A204.1 (cell line): ENCODE data around the gene UPP1.

ENCODE experiments used
- FAIRE-seq: peaks from 2 replicates; lab custom pipeline; 2012; peaks lifted over from hg19 to GRCh38; lab: Jason Lieb, UNC

The UPP1 gene

DNA sequence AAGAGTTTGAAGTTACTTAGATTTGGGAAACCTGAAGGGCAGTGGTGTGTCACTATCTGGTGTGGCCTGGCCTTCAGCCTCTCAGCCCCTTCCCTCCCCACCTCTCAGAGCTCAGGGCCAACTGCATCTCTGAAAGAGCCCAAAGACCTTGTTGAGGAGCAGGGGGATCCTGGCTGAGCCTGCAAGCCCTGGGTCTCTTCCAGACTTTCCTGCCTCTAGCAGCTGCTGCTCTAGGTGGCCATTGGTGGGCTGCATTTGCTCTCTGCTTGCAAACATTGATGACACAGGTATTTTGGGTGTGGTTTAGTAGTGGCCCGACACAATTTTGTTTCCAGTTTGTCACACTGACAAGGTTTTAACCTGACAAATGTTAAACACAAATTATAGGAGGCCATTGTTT, 3.1 kb upstream of the UPP1 start:
- no peak for FAIRE-seq

DNA sequence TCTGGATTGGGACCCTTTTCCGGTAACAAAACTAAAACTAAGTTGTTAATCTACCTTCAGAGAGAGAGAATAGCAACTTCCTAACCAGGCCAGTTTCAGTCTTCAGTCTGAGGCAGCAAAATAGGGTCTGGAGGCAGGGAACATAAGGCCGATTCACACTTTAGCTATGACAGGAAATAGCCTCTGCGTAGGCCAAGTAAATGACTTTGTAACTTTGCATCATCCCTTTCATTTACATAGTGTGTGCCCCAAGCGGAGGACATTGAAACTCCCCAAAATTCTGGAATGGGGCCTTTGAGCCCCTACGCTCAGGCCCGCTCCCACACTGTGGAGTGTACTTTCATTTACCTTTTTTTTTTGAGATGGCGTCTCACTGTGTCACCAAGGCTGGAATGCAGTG, 1.7 kb upstream of the UPP1 start:
- FAIRE-seq: no peak

DNA sequence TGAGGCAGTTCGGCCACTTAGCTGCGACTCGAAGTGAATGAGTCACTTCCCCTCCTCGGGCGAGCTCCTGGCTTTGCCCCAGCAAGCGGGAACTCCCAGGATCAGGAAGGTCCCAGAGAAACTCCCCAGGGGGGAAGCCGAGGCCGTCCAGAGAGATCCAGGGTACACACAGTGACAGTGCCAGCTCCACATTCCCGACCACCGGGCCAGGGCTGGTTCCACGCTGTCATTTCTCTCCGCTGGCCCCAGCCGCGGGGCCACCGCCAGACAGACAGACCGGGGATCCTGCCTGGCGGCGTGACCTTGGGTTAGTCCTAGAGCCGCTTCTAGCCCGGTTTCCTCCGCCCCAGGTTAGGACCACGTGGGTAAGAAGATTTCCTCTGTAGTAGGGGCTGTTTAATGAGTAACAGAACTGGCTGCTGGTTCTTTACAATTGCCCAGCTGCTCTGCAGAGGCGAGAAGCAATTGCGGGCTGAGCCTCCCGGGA, 463 bp upstream of the UPP1 start:
- no peak for FAIRE-seq

DNA sequence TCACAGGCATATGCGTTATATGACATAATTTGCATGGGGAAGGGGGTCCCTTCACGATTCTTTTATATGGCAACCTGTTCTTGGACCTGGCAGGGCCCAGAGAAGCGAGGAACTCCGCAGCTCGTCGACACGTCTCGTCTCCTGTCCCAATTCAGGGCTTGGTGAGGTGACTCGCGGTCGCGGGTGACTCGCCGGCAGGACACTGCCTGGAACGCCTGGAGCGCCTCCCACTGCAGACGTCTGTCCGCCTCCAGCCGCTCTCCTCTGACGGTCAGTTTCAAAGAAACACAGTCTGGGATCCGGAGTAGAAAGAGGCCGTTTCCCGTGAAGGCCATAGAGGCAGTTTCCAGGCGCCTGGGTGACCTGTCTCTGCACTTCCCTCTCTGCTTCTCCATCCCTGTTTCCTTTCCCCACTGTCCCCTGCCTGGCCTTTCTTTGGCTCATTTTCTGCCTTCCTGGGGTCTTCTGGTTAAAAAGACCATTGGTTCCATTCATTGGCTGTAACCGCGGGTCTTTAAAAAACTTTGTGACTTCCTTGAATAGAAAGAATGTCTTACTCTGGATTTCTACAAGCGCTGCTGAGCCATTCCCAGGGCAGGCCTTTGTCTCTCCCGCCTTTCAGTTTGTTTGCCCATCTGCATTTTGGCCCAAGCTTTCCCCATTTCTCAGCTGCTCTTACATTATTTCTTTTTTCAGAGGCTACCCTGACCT, 1.2 kb downstream of the UPP1 start:
- no peak for FAIRE-seq

DNA sequence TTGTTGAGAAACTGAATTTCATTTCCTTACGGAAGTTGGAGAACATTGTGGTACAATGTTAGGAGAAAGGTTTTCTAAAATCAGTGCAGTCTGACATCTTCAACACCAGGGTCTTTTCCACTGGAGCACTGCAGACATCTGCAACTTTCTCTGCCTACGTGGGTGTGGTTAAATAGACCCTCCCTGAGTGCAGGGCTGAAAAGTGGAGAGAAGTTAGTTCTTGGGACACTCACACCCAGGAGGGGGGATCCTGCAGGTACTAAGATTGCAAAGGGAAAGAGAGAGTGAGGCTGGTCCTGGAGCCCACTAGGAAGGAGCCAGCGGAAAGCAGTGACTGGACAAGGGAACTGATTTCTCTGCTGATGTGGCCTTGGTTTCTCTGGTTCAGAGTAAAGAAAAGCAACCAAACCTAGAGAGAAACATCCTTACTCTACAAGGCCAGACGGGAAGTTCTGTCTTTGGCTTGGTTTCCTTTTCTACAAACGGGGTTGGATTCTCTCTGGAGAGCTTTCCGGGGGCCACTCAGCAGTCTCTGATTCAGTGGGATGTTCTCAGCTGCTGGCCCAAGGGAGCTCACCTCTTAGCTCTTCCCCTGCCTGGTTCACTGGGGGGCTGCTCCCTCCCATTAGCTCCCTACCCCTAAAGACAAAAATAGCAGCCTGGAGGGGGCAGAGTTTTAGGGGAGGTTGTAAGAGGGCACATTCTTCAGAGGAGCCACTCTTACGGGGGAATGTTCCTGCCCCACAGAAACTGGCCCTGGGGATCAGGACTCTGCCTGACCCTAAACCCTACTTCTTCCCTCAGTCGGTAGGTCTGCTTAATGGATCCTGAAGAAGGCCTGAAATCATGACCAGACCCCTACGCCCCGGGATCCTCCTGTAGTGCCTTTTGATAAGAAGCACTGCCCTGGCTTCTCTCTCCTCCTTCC, 2.7 kb downstream of the UPP1 start:
- no peak for FAIRE-seq

DNA sequence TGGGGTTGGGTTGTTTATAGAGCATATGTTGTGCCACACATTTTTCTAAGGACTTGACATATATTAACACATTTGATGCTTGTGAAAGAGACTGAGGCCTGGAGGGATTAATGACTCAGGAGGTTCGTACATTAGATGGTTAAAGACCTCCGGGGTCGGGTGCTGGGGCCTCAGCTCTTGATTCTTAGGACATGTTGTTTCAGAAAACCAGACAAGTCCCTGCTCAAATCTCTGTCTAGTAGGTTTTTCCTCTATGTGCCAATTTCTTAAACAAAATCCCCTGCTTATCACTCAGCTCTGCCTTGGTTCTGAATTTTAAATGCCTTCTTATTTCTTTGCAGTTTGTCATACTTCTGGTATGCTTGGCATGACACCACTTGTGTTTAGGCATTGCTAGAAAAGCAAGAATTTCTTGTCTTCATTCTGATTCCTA, 5.8 kb downstream of the UPP1 start:
- FAIRE-seq: no peak

DNA sequence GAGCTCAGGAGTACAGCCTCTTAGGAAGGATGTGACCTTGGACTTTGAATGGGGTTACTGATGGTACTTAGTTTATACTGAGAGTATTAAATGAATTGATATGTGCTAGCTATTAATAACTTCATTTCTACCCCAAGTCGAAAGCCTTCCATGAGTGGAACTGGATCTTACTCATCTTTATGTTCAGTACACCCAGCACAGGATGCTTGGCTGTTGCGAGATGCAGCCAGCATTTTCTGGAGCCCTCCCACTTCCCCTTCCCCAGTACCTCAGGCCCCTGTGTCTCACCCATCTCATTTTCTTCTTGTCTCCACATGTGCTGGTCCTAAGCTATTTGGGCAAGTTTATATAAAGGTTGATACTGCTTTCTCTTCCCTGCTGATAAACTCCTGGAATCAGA, 7.2 kb downstream of the UPP1 start:
- FAIRE-seq: no peak

DNA sequence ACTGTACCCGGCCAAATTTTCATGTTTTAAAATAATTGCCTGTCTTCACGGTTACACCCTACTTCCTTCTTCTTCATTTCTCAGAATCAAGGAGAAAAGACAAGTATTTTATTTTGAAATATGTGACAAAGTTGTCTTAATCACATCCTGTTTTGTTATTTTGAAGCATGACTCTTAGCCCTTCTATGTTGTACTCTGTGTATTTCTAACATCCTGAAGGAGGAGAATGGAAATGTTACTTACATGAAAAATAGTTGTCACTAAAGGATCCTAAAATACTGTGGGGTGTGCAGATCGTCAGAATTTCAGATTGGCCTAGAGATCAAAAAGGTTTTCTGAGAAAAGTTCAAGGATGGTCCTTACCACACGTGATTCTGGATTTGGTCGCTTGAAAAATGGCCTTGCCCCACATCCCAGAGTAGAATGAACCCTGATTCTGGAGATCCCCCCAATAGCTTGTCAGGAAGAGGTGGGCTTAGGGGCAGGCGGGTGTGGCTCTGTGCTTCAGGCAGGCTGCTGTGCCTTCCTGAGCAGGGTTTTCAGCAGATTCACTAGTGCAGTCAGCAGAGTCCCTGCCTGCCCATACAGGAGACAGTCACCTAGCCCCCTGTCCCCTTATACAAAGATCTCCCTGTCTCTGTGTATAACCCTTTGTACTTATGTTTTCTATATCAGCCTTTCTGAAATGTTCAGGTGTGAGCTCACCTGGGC, 8.6 kb downstream of the UPP1 start:
- FAIRE-seq: no peak

DNA sequence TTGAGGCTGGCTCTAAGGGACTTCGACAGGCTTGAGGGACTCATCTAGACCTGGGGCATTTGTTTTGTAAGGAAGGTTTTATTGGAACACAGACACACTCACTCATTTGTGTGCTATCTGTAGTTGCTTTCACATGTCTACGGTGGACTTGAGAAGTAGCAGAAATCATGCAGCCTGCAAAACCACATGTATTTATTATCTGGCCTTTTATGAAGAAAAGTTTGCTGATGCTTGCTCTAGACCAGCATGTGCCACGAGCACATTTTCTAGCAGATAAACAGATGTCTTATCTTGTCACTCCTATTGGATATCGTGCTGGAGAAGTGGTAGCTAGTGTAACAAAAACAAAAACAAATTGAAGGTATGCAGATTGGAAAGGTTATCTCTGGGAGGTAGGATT, 9.8 kb downstream of the UPP1 start:
- no peak for FAIRE-seq

DNA sequence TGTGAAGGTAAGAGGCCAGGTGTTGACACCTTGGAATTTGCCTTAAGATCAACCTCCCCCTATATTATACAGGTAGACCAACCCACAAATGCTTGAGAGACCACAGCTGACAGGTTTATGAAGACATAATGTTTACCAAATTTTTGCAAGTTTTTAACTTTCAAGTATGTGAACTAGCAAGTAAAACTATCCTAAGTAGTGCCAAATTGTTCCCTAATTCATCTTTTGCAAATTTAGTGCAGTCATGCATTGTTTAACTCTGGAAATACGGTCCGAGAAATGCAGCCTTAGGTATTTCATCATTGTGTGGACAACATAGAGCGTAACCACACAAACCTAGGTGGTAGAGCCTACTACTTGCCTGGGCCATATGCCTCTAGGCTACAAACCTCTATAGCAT, 10.7 kb downstream of the UPP1 start:
- FAIRE-seq: no peak

DNA sequence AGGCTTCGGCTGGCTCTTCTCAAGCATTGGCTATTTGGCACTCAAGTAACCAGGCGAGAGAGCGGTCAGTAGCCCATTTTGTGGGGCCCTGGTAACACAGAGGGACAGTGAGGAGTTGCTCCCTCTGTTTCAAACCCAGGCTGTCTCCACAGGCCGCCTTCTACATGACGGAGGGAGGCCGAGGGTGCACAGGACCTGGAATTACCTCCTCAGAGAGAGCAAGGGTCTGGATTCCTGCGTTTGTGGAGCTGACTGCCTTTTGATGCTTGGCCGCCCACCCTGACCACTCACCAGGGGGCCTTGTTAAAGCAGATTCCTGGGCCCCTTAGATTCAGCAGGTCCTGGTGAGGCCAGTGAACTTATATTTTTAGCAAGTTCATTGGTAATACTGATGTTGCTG, 12.3 kb downstream of the UPP1 start:
- FAIRE-seq: no peak

DNA sequence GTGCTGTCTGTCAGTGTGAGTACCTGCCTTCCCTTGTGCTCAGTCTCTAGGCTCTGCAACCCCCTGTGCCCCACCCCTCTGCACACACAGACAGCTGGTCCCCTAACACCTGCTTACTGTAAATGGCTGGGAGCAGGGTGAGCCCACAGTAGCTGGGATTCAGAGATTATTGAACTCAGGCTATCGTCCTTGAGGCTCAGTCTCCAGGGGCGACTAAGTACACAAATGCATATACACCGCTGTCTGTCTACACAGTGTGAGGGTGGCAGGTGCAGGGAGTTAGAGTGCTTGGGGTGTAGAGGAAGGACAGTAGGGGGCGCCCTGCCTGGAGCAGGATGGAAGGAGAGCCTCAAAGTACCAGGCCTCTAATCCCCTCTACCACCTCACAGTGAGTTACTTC, 12.9 kb downstream of the UPP1 start:
- no peak for FAIRE-seq

DNA sequence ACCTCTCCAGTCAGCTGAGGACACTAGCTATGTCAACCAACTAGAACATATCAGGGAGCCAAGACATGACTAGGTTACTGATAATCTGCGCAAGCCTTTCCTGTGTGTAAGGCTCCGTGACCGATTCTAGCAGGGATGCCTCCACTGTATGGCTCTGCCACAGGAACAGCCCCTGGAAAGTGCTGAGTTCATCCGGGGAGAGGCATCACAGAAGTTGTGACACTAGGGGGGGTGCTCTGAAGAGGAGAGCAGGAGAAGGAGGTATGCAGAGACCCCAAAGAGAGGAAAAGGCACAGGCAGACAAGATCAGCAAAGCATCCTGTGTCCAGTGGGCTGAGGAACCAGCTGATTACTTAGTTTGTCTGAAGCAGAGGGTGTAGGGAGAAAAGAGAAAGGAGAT, 13.5 kb downstream of the UPP1 start:
- no peak for FAIRE-seq

DNA sequence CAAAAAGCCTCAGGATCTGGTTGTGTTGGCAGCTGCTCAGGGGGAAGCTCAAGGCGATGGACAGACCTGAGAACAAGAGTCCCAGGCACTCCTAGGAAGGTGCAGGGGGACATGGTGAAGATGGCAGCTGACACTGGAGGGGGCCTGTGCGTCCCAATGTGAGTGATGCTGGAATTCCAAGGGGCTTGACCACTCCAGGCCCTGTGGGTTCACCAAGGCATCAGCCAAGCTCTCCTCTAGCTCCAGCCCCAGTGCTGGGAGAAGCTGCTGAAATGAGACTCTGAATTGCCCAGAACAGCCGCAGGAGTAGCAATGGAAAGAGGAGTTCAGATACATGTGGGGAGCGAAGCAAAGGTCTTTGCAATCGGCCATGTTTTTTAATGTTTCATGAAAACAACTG, 16.0 kb downstream of the UPP1 start:
- FAIRE-seq: no peak

DNA sequence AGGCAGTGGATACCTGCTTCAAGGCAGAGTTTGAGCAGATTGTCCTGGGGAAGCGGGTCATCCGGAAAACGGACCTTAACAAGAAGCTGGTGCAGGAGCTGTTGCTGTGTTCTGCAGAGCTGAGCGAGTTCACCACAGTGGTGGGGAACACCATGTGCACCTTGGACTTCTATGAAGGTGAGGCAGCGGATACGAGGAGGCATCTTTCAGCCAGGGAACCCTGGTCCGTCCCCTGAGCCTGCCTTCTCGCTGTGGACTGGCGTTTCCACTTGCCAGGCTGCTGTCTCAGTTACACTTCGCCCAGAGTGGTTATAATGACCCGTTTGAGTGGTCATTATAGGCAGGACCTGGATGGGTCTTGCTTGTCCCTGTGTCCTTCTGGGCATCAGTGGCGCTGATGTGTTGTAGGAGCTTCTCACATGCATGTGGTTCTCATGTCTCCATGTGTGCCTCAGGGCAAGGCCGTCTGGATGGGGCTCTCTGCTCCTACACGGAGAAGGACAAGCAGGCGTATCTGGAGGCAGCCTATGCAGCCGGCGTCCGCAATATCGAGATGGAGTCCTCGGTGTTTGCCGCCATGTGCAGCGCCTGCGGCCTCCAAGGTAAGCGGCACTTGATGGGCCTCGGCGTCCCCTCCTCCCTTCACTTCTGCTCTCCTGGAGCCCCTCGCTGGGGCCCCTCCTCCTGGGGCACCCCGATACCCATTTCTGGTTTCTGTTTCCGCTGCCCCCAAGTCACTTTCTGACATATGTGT, 18.0 kb downstream of the UPP1 start:
- no peak for FAIRE-seq

DNA sequence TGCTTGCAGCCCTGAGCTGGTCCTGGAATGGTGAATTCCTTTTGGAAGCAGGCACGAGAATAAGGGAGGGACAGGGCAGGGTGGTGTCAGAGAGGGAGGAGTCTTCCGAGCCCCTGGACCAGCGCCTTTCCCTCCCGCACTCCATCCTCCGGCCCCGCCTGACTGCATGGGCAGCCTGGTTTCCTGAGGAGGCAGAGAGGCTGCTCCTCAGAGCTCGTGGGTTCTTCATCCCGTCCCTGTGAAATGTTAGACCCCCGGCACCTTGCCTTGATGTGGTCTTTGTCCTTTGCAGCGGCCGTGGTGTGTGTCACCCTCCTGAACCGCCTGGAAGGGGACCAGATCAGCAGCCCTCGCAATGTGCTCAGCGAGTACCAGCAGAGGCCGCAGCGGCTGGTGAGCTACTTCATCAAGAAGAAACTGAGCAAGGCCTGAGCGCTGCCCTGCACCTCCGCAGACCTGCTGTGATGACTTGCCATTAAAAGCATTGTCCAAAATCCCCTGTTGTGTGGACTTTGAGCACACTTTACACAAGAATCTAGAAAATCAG, 18.9 kb downstream of the UPP1 start:
- no peak for FAIRE-seq

DNA sequence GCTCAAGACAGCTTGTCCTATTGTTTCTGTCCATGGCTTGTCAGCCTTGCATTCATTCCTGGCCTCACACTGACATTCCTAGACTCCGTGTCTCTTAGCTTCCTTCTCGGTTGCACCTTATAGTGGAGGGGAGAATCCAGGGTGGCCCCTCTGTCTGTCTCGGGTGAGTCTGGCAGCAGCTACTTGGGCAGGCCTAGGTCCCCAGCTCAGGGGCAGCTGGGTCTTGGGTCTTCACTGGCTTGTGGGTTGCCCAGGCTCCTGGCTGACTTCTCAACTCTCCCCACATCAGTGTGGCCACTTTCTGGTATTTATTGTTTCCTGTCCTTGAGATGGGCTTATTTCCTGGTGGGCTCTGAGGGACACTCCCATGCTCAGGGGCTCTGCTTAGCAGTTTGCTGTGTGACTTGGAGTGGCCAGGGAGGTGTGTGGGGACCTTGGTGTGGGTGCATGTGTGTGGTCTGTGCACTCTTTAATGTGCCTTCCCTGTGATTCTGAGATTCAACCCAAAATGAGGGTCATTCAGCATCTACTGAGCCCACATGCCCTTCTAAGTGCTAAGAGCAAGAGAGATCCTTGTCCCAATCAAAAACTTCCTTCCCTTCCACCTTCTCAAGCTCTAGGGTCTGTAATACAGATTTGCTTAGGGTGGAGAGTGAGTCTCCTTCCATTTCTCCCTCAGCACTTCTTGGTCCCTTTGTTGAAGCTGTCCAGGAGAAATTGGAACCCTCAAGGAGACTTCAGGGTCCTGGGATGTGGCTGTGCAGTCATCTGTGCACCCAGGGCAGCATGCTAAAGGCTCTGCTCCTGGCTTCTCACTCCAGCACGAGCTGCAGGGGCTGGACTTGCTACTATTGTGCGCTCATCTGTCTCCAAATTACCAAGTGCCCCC, 20.1 kb downstream of the UPP1 start:
- no peak for FAIRE-seq

DNA sequence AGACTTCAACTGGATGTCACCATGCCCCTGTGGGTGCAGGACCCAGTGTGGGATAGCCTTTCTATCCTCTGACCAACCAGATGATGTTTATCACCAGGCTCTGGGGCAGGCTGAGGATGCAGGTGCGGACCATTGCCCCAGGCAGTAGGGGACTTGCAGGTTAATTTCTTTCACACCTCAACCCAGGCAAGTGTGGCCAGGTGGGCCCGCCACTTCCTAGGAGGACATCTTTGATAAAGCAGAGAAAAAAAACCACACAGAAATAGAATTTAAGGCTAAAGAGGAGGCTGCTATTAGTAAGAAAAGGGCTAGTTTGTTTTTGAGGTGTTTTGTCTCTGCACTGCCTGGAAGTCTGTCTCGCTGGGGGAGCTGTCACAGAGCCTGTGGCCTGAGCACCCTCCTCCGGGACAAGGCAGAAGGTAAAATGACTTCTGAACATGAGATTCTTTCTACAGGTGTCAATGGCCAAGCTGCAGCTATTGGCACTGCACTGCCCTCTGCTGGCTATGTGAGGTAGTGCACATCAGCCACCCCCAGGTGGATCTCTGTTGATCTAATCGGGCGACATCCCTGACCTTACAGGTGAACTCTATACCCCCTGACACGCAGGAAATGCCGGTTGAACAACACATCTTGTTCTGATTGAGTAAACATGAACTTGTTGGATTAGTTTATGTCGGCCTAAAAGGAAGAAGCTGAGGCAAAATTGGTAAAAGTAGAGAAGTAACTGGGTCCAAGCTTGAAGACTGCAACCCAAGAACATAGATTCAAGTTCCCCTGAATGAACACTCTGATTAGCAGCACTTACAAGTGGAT, 21.0 kb downstream of the UPP1 start:
- FAIRE-seq: no peak

DNA sequence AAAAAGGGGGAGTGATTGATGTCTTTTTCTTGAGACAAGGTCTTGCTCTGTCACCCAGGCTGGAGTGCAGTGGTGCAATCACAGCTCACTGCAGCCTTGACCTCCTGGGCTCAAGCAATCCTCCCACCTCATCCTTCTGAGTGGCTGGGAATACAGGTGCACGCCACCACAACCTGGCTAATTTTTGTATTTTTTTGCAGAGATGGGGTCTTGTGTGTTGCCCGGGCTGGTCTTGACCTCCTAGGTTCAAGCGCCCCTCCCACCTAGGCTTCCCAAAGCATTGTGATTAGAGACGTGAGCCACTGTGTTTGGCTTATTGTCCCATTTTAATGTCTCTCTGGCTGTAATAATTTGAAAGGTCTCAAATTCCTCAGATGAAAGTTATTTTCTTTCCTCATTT, 21.8 kb downstream of the UPP1 start:
- FAIRE-seq: no peak

DNA sequence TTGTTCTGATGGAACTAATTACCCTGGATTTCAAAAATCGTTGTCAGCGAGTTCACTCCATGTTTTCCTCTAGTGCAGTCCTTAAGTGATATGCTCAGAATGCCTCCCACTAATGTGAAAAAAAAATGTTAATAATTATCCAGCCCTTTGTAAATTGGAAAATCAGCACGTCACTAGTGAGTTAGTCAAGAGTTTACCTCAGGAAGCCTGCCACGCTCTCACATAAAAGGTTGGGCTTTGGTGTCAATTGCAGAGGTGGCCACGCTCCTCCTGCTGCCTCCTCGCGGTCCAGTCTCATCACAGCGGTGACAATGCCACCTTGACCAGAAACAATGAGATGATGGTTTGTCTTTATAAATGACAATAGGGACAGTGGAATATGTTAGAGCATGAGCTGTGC, 22.5 kb downstream of the UPP1 start:
- FAIRE-seq: no peak
